Heart left ventricle (tissue), 16 donors: Measurements from ENCODE around the gene CMIP. TPM values are rescaled to one million over a fixed set of nuclear protein-coding genes. Genes with fewer than 3 reads are reported as not detected.
A peak's percentile ranks its signal among the peaks of the same experiment; 100 is the strongest.

Source experiments
- ATAC-seq, 4 donors: fragments of 200-7000 bp; cut with Tn5 transposase; one replicate each; pipeline ENCODE4 v1.9.1; 2020 to 2022; ENCODE audit warnings: moderate library complexity in 4 of 4, mild to moderate bottlenecking in 3 of 4, moderate number of reproducible peaks in 1 of 4
- DNase-seq, 5 donors: peaks; one replicate each; pipeline ENCODE4 v3.0.0-alpha.2; 2020
- H3K27ac ChIP-seq, 12 donors: fragments of 200-600 bp; sonication (generic) in 4 of 12; one replicate each; pipeline versions ENCODE4 v1.5.0 to v1.8.0; 2016 to 2022; ENCODE audit warnings: mild to moderate bottlenecking in 2 of 12
- H3K27me3 ChIP-seq, 9 donors: fragments of 200-600 bp; sonication (generic) in 2 of 9; one replicate each; pipeline versions ENCODE4 v1.5.1 to v1.8.0; 2016 to 2022; ENCODE audit warnings: mild to moderate bottlenecking in 3 of 9
- H3K36me3 ChIP-seq, 9 donors: fragments of 200-600 bp; sonication (generic) in 2 of 9; one replicate each; pipeline versions ENCODE4 v1.5.0 to v1.8.0; 2018 to 2022; ENCODE audit warnings: mild to moderate bottlenecking in 2 of 9
- H3K4me1 ChIP-seq, 12 donors: fragments of 200-600 bp; sonication (generic) in 4 of 12; one replicate each; pipeline versions ENCODE4 v1.5.0 to v1.8.0; 2016 to 2022; ENCODE audit warnings: mild to moderate bottlenecking in 3 of 12
- H3K4me3 ChIP-seq, 12 donors: fragments of 200-600 bp; sonication (generic) in 4 of 12; one replicate each; pipeline versions ENCODE4 v1.5.0 to v1.8.0; 2017 to 2022; ENCODE audit warnings: mild to moderate bottlenecking in 9 of 12, moderate library complexity in 4 of 12
- H3K9me3 ChIP-seq, 12 donors: fragments of 200-600 bp; sonication (generic) in 4 of 12; one replicate each; pipeline versions ENCODE4 v1.5.0 to v1.8.0; 2016 to 2022; ENCODE audit warnings: mild to moderate bottlenecking in 1 of 12
- POLR2A ChIP-seq, 2 donors: fragments of 450-650 bp; IDR thresholded peaks; one replicate each; pipeline ENCODE4 v1.6.1; 2017; ENCODE audit warnings: antibody characterized with exemption in 2 of 2, mild to moderate bottlenecking in 2 of 2, moderate library complexity in 2 of 2
- WGBS, 4 donors: extraction: QIAGEN DNeasy Blood & Tissue Kit in 2 of 4; methylation state at CpG; one replicate each; pipeline versions ENCODE4 v1.1.5 to v1.1.7; 2013 to 2018; 5-methylcytosine and 5-hydroxymethylcytosine counted together
- intact Hi-C, 10 donors: fragments of 100-400 bp; cut with DNase I; formaldehyde crosslinking; loops; one replicate each; pipeline versions ENCODE4 v1.11.1 to v1.14.2; 2022
- polyA plus RNA-seq, 2 donors: library from polyadenylated mRNA; stranded (reverse); fragments of 200-250 nt; gene quantifications; one replicate each; pipeline ENCODE4 v1.2.3, GENCODE V29; 2013
- total RNA-seq, 9 donors: library from RNA; depleted of rRNA in 2 of 9; stranded (reverse); fragments of >200 nt in 2 of 9; fragmentation: NEBNext Ultra II Directional in 3 of 9; extraction: Animal tissue kit (Norgen Biotek cat#: 25700) in 3 of 9; gene quantifications; one replicate each; pipeline versions ENCODE4 v1.1.0 to v1.2.4, GENCODE V29; 2016 to 2023
- TF ChIP-seq, protein P1 (sequence below), 12 donors: fragments of 200-600 bp; sonication (generic) in 4 of 12; IDR thresholded peaks; one replicate each; pipeline versions ENCODE4 v1.5.0 to v1.8.0; 2018 to 2022; ENCODE audit warnings: antibody characterized with exemption in 12 of 12, mild to moderate bottlenecking in 5 of 12
- donor health status: ischemic (EF 13 %, LVEDD 7.1; RV severe dilation, severe dysfunction).
- donor health status: healthy with polysubstance abuse.
- donor health status: DM: no; HTN: yes; CAD: no.
- donor health status: DM: no; HTN: no; CAD: no.
- donor health status: ischemic (EF 25% LVEDD 6.9; RV normal size, moderate dysfunction).
- donor health status: ischemic (EF 25% LVEDD 5.7; RV mildly dilated, moderate dysfunction).
- donor health status: healthy.
- donor health status: DM: yes; HTN: yes; CAD: no.
- donor health status: ischemic (EF 35%, LVEDD 5.7; RV mildly dilated, moderate dysfunction).
- donor health status: nonischemic (EF 11% LVEDD 7.7; RV severe dilation, severe dysfunction).
- donor health status: DM: yes; HTN: yes; CAD: no.
- donor health status: PGD.
- donor health status: ischemic (EF 29% LVEDD 5.4; RV normal size, mild dysfunction).
- donor health status: nonischemic (EF 23%, LVEDD 6.1; RV moderate dilation, normal function).

Gene CMIP
- total and polyA plus RNA-seq, 11 donors, result 4.1 to 48.8 (median 10.6) TPM

- WGBS, 4 donors, result 94 to 98% (median 96%) methylated on average over 7 of the region's 7 CpGs
- TF ChIP-seq, protein P1, sequence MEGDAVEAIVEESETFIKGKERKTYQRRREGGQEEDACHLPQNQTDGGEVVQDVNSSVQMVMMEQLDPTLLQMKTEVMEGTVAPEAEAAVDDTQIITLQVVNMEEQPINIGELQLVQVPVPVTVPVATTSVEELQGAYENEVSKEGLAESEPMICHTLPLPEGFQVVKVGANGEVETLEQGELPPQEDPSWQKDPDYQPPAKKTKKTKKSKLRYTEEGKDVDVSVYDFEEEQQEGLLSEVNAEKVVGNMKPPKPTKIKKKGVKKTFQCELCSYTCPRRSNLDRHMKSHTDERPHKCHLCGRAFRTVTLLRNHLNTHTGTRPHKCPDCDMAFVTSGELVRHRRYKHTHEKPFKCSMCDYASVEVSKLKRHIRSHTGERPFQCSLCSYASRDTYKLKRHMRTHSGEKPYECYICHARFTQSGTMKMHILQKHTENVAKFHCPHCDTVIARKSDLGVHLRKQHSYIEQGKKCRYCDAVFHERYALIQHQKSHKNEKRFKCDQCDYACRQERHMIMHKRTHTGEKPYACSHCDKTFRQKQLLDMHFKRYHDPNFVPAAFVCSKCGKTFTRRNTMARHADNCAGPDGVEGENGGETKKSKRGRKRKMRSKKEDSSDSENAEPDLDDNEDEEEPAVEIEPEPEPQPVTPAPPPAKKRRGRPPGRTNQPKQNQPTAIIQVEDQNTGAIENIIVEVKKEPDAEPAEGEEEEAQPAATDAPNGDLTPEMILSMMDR (IDR thresholded peaks at IDR 0.05), result no peak
- TF ChIP-seq POLR2A (IDR thresholded peaks at IDR 0.05), result no peak
- H3K4me1 ChIP-seq, result peaks cover 0 to 14% (median 1%) of the 10 kb centered on the region in 12 donors
- no peaks in the 10 kb centered on the region for H3K27me3 ChIP-seq
- H3K4me3 ChIP-seq, result no peak overlapping the region
- ATAC-seq (no peak), DNase-seq (peak in 1 of 5 donors; percentile 8)
- intact Hi-C loops, result no loop called here
- no peak overlapping the region for H3K27ac ChIP-seq
- no peaks in the 10 kb centered on the region for H3K9me3 ChIP-seq
- H3K36me3 ChIP-seq, result peaks cover 0 to 12% (median 0%) of the 10 kb centered on the region in 9 donors
Measured at GRCh38 chr16:81586417-81586816, 141.8 kb downstream of the CMIP start.

- Histone ChIP-seq H3K4me1 (peaks cover 0 to 14% (median 1%) of the 10 kb centered on the region in 12 donors), H3K27ac (no peak overlapping the region), H3K36me3 (peaks cover 0 to 12% (median 0%) of the 10 kb centered on the region in 9 donors), H3K4me3 (no peak overlapping the region), H3K9me3 (no peaks in the 10 kb centered on the region), H3K27me3 (no peaks in the 10 kb centered on the region)
- TF ChIP-seq POLR2A (IDR thresholded peaks at IDR 0.05), result no peak
- TF ChIP-seq, protein P1 (IDR thresholded peaks at IDR 0.05), result no peak
- DNase-seq (peak in 2 of 5 donors; percentile 10 to 12), ATAC-seq (no peak)
- intact Hi-C loops, result no loop called here
- 93 to 96% (median 95%) methylated on average over 11 of the region's 11 CpGs for WGBS, 4 donors
Measured at GRCh38 chr16:81586977-81587625, 142.5 kb downstream of the CMIP start.

DNA sequence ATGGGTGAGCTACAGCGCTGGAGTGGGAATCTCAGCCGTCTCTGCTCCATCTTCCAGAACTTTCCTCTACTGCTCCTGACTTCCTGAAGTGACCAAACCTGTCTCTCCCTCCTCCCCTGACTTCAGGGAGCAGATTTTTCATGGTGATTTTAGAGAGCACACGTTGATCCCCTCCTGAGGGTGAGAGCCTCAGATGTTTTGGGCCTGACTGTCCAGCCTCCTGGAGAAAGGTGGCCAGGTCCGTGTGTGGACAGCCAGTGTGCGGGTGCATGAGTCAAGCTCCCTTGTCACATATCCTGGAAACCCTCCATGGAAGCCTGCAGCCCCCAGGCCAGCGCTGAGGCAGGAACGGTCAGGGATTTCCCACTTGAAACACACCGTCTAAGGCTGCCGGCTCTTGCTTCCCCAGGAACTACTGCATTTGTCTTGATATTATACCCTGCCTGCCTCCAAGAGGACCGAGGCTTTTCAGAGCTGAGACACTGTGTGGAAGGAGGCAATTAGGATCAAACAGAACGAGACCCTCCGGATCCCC, 143.1 kb downstream of the CMIP start:
- Histone ChIP-seq H3K4me3 (no peak overlapping the region), H3K9me3 (no peaks in the 10 kb centered on the region), H3K36me3 (peaks cover 0 to 12% (median 0%) of the 10 kb centered on the region in 9 donors), H3K27ac (no peak overlapping the region), H3K4me1 (peaks cover 0 to 14% (median 1%) of the 10 kb centered on the region in 12 donors), H3K27me3 (no peaks in the 10 kb centered on the region)
- 87 to 91% (median 89%) methylated on average over 12 of the region's 12 CpGs for WGBS, 4 donors
- peak in 2 of 5 donors; percentile 13 to 28 for DNase-seq
- TF ChIP-seq POLR2A (IDR thresholded peaks at IDR 0.05), result no peak
- TF ChIP-seq, protein P1 (IDR thresholded peaks at IDR 0.05), result no peak
- intact Hi-C loops, result no loop called here
- no peak for ATAC-seq

DNA sequence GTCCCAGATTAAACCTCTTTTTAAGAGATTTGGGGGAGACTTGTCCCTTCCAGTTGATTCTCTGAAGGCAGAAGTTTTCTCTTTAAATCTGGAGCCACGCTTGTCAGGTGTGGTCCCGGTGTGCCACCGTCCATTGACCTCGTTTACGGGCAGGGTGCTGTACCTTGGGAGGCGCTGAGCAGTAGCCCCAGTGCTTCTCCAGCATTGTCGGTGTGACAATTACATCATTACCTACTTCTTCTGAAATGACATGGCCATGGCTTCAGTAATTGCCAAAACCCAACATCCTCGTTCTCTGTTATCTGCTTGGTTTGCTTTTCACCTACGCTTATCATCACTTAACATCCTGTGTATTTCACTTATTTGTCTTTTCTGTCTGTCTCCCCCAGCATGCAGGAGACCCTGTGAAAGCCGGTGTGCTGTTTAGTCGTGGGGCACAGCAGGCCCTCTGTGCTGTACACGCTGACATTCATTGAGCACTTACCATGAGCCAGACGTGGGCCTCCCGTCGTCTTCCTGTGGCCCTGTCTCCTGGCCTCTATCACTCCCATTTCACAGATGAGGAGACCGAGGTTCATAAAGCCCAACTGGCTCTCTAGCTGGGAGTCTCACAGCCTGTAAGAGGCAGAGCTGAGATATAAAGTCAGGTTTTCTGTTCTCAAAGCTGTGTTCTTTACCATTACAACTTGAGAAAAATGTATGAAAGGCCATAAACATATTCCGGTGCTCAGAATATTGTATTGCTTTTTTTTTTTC, 143.9 kb downstream of the CMIP start:
- intact Hi-C loops, result no loop called here
- H3K9me3 ChIP-seq, result no peaks in the 10 kb centered on the region
- H3K27me3 ChIP-seq, result no peaks in the 10 kb centered on the region
- peak in 2 of 5 donors; percentile 5 to 13 for DNase-seq
- H3K4me3 ChIP-seq, result no peak overlapping the region
- H3K27ac ChIP-seq, result no peak overlapping the region
- no peak for TF ChIP-seq POLR2A (IDR thresholded peaks at IDR 0.05)
- TF ChIP-seq, protein P1 (IDR thresholded peaks at IDR 0.05), result no peak
- H3K4me1 ChIP-seq, result peaks cover 0 to 11% (median 0%) of the 10 kb centered on the region in 12 donors
- ATAC-seq, result no peak
- whole genome bisulfite sequencing, 4 donors, result 92 to 94% (median 93%) methylated on average over 17 of the region's 17 CpGs
- peaks cover 0 to 12% (median 0%) of the 10 kb centered on the region in 9 donors for H3K36me3 ChIP-seq
